GM18858 (cell line): ENCODE results near the gene CSNK1D.

ENCODE experiments used
- ATAC-seq: cut with Tn5 transposase; IDR thresholded peaks from one replicate; pipeline ENCODE4 v1.9.1; 2021; ENCODE audit not compliant: unreplicated experiment

CSNK1D gene

DNA sequence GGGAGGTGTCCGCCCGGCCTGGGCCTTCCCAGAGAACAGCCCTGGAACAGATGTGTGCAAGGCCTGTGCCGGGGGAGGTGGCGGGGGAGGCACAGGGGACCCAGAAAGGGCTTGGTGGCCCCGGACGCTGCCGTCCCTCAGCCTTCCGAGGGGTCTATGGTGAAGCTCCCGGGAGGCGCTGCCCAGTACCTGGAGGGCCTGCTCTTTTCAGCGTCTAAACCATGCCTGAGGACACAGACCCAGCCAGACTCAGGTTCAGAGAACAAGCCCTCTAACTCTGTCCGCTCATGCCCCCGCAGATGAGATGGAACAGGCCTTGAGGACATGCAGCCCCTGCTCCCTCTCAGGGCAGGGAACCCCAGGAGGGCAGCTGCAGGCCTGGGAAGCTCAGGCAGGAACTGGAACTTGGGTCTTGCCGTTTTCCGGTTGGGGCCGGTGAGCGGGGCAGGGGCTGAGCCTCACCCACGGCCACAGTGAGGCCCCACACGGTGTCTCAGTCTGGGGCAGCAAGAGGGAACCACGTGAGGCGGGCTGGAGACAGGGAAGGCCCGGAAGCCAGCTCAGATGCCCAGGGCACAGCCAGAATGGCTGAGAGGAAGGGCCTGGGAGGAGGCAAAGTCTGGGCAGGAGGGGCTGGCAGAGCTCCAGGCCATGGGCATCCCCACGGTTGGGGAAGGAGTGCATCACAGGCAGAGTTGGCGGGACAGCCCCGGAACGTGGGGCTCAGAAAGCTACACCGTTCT, 32.1 kb downstream of the CSNK1D start:
- no peak for ATAC-seq

DNA sequence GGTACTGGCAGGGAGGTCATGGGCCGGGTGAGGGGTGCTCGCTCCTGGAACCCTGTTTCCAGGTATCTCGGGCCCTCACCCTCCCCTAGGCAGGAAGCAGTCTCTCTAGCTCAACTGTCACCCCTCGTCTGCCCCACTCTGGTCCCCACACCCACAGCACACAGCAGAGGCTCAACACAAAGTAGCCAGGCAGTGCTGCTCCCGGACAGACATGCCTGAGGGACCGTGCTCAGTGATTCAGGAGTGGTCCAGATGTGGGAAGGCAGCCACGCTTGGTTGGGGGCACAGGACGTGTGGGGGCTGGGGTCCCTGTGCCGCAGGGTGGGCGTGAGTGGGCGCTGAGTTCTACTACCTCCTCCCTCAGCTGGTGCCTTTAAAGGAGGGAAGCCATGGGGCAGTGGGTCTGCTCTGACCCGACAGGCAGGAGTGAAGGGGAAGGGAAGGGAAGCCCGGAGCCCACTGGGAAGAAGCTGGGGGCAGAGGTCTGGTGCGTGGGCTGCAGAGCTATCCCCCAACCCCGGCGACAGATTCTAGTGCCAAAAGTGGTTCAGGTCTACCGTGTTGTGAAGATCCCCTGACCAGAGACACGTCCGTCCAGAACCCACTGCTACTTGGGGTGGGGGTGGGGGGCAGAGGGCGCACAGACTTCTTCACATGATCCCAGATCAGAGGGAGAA, 32.9 kb downstream of the CSNK1D start:
- no peak for ATAC-seq

DNA sequence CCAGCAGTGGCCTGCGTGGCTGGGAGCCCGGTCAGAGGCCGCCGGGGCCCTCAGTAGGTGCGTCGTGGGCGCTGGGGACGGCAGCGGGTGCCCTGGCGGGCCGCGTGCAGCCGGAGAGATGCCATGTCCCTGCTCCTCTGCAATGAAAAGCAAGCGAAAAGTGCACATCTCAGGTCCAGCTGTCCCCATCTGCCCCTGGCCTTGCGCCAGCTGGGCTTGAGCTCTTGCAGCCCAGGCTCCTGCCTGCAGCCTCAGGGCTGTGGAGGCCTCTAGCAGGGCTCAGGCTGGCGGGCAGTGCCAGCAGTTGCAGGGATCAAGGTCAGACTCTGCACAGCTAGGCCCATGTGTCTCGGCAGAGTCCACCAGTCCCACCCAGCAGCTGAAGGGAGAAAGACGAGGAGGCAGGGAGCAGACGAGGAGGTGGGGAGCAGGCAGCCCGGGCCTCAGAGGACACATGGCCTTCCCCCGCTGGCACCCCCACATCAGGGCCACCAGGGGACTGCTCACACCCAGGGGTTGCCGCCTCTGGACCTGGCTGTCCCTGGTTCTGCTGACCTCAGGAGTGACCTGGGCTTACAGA, 33.5 kb downstream of the CSNK1D start:
- no peak for ATAC-seq

DNA sequence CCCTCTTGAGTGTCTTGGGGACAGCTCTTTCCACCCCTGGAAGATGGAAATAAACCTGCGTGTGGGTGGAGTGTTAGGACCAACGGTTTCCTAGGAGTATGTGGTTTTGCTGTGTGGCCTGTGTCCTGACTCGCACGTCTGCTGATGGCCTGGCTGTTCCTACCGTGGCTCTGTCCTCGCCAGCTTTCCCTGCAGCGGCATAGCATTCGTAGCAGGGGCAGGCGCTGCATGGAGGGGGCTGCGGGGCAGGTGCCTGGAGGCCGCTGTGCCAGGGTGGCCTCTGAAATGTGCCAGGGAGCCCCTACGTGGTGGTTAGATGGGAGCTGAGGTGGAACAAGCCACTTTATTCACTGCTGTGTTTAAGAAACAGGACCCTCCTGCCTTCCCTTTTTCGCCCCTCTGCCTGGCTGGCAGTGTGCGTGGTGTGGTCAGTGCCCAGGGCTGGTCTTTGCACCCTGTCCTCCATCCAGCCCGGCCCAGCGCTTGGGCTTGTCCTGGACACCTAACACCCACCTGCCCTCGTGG, 34.0 kb downstream of the CSNK1D start:
- no peak for ATAC-seq

DNA sequence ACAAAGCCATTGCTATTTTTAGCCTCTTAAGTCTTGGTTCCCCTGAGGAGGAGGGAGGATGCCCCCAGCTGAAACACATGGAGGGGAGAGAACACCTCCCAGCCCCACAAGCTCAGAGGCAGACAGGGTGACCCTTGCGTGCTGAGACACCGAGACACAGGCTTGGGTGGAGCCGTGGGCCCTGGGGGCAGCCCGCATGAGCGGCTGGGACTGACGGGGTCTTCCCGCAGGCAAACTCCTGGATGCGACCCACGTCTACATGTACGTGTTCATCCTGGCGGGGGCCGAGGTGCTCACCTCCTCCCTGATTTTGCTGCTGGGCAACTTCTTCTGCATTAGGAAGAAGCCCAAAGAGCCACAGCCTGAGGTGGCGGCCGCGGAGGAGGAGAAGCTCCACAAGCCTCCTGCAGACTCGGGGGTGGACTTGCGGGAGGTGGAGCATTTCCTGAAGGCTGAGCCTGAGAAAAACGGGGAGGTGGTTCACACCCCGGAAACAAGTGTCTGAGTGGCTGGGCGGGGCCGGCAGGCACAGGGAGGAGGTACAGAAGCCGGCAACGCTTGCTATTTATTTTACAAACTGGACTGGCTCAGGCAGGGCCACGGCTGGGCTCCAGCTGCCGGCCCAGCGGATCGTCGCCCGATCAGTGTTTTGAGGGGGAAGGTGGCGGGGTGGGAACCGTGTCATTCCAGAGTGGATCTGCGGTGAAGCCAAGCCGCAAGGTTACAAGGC, 34.9 kb downstream of the CSNK1D start:
- ATAC-seq = no peak

DNA sequence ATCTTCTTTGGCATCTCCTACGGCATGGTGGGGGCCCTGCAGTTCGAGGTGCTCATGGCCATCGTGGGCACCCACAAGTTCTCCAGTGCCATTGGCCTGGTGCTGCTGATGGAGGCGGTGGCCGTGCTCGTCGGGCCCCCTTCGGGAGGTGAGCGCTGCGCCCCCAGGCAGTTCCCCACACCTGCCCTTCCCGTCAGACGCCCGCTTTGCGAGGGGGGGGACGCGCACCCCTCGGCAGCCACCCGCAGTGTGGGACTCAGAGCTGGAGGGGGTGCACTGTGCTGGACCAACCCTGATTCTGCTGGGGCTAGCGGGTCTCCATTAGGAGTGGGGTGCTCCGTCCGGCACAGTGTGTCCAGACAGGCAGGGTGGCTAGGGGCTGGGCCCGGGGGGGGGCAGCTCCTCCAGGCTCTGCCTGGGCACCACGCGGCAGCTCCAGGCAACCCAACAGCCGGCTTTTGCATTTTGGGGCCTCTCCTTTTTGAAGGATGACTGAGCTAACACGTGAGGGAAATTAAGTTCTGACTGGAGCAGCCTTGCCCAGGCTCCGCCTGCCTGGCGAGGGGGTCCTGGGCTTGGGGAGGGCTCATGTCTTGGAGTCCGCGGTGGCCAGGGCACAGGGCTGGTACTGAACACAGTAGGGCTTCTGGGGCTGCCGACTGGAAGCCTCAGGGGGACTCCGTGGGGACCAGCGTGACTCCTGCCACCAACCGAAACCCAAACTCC, 35.6 kb downstream of the CSNK1D start:
- ATAC-seq = no peak

DNA sequence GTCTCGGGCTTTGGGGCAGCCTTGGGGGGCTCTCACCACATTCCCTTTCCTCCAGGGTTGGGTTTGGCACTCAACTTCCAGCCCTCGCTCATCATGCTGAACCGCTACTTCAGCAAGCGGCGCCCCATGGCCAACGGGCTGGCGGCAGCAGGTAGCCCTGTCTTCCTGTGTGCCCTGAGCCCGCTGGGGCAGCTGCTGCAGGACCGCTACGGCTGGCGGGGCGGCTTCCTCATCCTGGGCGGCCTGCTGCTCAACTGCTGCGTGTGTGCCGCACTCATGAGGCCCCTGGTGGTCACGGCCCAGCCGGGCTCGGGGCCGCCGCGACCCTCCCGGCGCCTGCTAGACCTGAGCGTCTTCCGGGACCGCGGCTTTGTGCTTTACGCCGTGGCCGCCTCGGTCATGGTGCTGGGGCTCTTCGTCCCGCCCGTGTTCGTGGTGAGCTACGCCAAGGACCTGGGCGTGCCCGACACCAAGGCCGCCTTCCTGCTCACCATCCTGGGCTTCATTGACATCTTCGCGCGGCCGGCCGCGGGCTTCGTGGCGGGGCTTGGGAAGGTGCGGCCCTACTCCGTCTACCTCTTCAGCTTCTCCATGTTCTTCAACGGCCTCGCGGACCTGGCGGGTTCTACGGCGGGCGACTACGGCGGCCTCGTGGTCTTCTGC, 36.3 kb downstream of the CSNK1D start:
- ATAC-seq = no peak

DNA sequence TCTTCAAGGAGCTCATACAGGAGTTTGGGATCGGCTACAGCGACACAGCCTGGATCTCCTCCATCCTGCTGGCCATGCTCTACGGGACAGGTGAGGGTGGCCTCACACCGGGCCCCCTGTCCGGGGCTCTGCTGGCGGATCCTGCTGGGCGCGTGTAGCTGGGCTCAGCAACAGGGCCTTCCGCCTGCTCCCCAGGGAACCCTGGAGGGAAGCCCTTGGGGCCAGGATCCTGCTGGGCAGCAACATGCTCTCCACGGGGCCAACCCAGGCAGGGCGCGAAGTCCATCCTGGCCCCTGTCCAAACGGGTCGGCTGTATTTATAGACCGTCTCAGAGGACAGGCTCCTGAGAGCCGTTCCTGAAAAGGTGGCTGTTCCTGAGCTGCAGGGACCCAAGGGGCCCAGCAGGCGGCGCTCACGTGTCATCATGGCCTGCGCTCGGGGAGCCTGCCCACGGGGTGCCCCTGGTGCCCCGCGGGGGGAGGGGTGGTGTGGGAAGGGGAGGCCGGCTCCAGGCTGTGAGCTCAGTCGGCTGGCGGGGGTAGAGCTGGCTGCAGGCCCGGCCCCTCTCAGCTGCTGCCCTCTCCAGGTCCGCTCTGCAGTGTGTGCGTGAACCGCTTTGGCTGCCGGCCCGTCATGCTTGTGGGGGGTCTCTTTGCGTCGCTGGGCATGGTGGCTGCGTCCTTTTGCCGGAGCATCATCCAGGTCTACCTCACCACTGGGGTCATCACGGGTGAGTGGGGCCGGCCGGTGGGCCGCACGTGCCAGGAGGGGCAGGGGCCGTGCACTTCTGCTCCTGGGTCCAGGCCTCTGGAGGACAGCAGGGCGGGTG, 37.1 kb downstream of the CSNK1D start:
- ATAC-seq = no peak

DNA sequence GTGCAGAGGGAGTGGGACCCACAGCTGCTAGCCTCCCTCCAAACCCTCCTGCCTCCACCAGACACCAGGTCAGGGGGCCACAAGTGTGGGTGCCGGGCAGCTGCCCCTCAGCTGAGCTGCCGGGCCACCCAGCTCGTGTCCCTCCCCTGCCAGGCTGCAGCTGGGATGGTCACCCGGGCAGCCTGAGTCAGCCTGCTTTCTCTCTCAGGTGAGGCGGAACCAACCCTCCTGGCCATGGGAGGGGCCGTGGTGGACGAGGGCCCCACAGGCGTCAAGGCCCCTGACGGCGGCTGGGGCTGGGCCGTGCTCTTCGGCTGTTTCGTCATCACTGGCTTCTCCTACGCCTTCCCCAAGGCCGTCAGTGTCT, 37.7 kb downstream of the CSNK1D start:
- no peak for ATAC-seq

DNA sequence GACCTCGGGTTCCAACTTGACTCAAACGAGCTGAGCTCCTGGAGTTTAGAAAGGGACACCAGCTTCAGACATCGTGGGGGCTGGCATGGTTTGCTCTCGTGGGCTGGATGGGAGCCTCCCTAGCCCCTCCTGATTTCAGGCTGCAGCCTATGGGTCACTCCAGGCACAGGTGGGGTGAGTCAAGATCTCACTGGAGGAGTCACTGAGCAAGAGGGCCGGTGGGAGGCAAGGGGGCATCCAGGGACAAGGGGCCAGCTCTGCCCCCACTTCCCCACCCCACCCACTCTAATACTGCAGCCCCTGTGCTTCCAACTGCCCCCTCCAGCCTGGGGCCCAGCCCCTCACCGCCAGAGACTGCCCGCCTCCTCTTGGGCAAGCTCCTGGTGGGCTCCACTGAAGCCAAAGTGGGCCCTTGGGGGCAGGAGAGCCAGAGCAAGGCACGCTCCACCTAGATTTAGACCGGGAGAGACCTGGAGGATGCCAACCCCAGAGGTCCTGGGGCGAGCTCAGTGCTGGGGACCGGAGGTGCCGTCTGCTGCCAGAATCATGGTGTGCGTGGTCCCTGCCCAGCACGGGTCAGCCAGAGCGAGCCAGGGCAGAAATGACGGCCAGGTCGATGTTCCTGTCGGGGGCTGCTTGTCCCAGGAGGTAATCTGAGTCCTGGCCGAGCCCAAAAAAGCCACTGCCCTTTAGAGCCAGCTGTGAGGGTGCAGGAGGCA, 38.3 kb downstream of the CSNK1D start:
- no peak for ATAC-seq

DNA sequence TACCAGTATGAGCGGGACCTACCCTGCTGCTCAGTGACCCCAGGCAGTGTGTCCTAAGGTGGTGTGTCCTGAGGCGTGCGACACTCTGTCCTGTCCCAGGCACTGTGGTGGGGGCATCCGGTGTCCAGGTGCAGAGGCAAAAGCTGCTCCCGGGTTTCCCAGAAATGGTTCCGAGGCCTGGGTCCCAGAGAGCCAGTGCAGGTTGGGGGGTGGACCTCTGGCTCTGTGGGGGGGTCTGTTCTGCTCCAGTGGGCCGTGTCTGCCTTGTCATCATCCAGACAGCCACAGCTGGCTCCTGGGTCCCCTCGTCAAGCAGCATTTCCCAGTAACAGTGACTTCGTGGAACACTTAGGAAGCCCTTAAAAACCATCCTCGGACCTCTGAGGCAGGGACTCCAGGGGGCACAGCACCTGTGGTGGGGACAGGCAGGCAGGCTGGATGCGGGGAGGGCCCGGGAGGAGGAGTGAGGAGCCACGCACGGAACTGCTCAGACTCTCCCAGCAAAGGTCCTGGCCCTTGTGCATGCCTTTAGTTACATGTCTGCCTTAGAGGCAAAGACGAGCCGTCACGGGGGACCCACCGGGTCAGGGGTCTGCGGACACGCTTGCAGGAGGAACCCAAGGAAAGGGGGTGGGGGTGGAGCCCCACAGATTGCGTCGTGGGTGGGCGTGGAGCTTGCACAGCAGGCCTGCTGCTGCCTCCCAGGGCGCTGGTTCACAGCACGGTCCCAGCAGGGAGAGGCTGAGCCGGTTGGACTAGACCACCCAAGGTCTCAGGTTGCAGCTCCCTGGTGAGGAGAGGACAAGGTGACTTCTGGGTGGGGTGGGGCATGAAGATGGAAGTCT, 39.1 kb downstream of the CSNK1D start:
- no peak for ATAC-seq

DNA sequence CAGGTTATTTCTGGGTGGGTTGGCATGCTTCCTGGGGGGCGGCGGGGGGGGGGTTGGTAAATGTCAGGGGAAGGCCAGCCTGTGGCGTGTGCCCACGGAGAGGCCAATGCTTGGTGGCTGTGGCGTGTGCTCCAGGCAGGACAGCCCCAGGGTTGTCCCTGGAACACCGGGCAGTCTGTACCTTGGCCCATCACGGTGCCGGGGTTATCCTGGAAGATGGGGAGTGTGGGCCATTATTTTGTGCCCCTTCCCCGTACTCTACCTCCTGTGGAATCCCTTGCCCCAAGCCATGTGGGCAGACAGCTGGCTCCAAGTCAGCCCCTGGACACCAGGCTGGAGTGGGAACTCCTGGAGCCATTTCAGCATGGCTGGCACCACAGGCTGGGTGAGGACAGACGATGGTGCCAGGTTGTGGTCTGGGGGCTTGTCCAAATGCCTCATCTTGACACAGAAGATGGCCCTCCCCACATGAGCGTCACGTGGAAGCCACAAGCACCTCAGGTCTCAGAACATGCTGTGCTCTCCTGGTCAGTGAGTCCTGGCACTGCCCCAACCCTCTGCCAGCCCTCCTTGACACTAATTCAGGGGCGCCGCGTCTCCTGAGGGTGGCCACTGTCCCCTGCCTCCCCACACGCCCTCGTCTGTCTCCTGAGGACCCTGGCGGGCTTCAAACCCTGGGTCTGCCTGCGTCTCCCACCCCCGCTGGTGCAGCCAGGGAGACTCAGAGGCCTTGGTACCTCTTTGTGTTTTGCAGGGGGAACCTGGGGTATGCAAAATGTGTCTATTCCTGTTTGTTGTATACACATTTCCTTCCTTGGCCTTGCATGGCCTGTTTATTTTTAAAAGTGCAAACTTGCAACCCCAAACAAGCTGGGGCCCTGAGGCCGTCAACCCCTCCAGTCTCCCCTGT, 40.4 kb downstream of the CSNK1D start:
- no peak for ATAC-seq

DNA sequence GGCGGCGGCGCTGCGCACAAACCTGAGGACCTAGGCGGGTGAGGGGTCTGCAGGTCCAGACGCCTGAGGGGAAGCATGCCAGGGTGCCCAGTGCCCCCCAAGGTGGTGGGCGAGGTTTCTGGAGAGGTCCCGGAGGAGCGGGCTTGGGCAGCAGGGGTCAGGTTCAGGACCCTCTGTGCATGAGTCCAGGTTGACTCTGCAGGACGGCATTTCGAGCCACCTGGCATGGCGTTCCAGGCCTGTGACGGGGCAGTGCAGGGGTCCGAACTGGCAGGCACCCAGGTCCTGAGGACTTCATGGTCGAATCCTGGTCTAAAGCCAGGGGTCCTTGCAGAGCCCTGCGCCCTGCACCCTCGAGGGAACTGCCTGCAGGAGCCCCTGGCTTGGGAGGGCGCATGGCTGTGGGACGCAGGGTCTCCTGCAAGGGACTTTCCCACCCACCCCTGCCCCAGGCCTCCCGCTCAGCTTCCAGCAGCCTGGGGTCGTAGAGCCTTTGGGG, 41.1 kb downstream of the CSNK1D start:
- ATAC-seq = no peak

DNA sequence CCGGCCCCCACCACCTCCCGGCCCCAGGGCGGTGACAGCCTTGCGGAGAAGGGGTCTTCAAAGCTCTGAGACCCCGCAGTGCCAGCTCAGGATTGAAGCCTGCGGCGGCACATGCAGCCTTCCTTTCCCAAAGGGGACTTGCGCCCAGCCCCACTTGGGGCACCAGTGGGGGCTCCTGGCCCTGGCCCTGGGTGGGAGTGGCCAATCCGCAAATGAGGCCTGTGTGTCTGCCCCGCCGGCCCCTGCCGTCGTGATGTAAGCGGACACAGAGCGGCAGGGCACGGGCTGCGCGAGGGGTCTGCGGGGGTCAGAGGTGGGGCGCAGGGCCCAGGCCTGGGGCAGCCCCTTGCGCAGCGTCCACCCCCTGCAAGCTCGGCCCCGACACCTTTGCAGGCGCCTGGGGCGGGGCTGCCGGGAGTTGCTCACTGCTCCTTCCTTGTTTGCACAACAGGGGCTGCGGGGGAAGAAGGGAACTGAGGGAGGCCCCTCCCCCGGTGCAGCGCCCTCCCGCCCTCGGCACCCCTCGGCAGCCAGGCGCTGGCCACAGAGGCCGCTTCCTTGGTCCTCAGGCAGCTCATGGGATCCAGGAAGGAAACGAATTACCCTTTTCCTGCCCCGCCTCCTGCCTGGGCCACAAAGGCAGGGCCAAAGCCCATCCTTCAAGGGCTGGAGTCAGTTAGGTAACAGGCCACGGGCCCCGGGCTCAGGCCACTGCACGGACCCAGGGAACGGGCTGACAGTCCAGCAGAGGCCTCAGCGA, 41.8 kb downstream of the CSNK1D start:
- ATAC-seq = no peak

DNA sequence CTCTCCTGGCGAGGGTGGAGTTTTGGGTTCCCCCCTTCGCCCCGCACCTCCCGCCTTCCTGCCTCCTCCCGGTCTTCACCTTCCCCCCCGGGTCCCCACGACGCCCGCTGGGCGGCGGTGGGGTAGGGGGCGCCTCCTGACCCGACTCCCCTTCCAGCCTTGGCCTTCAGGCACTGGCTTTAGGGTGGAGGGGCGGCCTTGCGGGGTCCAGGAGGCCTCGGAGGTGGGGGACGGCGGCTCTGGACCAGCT, 42.3 kb downstream of the CSNK1D start:
- no peak for ATAC-seq

DNA sequence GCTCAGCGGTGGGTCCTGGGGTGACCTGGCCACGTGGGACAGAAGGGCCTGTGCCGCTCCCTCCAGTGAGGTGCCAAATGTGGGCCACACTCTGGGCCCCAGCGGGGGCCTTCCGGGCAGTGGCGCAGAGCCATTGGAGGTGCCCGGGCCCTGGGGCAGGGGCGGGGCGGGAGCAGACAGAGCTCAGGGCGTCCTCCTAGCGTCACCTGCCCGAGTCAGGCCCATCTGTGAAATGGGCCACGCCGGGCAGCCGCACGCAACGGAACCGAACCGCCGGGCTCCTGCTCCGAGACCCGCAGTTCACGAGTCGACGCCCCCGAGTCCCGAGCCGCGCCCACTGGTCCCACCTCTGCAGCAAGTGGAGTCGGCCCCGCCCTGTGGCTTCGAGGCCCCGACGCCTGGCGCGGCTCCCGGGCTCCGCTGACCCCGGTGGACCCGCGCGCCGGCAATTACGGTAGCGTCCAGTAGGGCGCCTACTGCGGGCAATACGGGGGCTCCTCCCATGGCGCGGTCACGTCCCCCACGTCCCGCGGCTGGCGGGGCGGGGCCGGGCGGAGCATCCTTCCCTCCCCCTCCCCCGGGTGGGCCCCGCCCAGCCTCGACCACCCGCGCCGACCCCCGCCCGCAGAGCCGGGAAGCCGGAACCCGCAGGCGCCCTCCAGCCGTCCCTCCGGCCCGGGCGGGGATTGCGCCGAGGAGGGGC, 42.7 kb downstream of the CSNK1D start:
- no peak for ATAC-seq
